Esophagus muscularis mucosa (tissue), 3 donors: Measurements from ENCODE around the gene PAM16.

ENCODE experiments used
- POLR2A ChIP-seq: fragments of 450-650 bp; IDR thresholded peaks from one replicate; pipeline ENCODE4 v1.6.1; 2017; ENCODE audit warnings: antibody characterized with exemption, moderate library complexity, mild to moderate bottlenecking, low read depth
- POLR2AphosphoS5 ChIP-seq, 2 donors: sonication (generic); formaldehyde crosslinking; IDR thresholded peaks; one replicate each; pipeline ENCODE4 v1.6.1; 2017; ENCODE audit warnings: antibody characterized with exemption in 2 of 2
- TF ChIP-seq, protein P1 (sequence below), 3 experiments: fragments of 200-600 bp in 2 of 3; fragments of 450-650 bp in 1 of 3; sonication (generic) in 2 of 3; IDR thresholded peaks; one replicate each; pipeline ENCODE4 v1.5.1; 2017 to 2019; ENCODE audit warnings: antibody characterized with exemption in 3 of 3, mild to moderate bottlenecking in 2 of 3, moderate library complexity in 1 of 3

DNA sequence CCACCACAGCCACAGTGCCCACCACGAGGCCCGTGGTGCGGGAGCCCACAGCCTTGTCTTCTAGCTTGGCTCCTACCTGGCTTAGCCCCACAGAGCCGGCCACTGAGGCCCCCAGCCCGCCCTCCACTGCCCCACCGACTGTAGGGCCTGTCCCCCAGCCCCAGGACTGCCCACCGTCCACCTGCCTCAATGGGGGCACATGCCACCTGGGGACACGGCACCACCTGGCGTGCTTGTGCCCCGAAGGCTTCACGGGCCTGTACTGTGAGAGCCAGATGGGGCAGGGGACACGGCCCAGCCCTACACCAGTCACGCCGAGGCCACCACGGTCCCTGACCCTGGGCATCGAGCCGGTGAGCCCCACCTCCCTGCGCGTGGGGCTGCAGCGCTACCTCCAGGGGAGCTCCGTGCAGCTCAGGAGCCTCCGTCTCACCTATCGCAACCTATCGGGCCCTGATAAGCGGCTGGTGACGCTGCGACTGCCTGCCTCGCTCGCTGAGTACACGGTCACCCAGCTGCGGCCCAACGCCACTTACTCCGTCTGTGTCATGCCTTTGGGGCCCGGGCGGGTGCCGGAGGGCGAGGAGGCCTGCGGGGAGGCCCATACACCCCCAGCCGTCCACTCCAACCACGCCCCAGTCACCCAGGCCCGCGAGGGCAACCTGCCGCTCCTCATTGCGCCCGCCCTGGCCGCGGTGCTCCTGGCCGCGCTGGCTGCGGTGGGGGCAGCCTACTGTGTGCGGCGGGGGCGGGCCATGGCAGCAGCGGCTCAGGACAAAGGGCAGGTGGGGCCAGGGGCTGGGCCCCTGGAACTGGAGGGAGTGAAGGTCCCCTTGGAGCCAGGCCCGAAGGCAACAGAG lies 31.0 kb upstream of the PAM16 start:
- TF ChIP-seq, protein P1, sequence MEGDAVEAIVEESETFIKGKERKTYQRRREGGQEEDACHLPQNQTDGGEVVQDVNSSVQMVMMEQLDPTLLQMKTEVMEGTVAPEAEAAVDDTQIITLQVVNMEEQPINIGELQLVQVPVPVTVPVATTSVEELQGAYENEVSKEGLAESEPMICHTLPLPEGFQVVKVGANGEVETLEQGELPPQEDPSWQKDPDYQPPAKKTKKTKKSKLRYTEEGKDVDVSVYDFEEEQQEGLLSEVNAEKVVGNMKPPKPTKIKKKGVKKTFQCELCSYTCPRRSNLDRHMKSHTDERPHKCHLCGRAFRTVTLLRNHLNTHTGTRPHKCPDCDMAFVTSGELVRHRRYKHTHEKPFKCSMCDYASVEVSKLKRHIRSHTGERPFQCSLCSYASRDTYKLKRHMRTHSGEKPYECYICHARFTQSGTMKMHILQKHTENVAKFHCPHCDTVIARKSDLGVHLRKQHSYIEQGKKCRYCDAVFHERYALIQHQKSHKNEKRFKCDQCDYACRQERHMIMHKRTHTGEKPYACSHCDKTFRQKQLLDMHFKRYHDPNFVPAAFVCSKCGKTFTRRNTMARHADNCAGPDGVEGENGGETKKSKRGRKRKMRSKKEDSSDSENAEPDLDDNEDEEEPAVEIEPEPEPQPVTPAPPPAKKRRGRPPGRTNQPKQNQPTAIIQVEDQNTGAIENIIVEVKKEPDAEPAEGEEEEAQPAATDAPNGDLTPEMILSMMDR (IDR thresholded peaks at IDR 0.05): no peak
- no peak for TF ChIP-seq POLR2A
- TF ChIP-seq POLR2AphosphoS5 (IDR thresholded peaks at IDR 0.05): no peak
